ENCODE results near the gene PPP1R37. TPM values are rescaled to one million over a fixed set of nuclear protein-coding genes. Genes with fewer than 3 reads are reported as not detected.

The PPP1R37 gene
- total RNA-seq, 1 donor from 2014 or later, result 19.3 TPM

DNA sequence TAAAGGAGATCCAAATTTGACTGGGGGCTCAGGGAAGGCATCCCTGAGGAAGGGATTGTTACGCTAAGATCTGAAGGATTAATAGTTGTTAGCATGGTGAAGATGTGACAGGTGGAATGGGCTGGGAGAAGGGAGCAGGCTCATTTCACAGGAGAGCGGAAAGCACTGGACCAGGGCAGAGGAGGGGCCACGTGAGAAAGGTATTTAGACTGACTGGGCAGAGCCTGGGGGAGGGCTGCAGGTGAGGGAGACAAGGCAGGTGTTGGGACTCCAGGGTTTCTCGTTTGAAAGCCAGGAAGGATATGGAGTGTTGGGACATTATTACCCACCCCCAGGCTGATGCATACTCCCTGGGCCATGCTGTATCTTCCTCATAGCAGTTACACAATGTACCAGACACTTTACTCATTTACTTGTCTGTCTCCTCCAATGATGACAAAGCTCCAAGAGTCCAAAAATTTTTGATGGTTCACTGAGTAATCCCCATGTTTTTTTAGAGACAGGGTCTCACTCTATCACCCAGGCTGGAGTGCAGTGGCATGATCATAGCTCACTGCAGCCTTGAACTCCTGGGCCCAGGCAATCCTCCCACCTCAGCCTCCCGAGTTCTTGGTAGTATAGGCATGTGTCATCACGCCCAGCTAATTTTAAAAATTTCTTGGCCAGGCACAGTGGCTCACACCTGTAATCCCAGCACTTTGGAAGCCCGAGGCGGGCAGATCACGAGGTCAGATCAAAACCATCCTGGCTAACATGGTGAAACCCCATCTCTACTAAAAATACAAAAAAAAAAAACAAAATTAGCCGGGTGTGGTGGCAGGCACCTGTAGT is 82.8 kb downstream of the PPP1R37 start:
- no peak for ATAC-seq
- intact Hi-C loops (cut with DNase I), result no loop called here
- DNase-seq (ENCODE audit: low spot score), result no peak

DNA sequence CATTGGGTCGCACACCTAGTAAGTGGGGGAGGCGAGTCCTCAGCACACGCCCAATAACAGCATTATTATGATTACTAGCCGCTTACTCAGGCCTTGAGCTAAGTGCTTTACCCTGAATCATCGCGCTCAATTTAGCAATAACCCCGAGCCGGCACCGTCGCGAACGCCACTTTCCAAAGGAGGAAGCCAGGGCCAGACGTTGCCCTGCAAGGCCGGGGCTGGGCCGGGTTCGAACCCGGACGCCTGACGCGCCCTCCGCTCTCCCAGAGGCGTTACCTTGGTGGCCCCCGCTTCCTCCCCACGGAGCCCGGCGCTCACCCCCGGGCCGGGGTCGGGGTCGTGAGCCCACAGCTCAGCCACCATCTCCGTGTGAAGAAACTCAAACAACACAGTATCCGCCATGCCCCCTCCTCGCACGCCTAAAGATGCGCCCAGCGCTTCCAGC is 84.9 kb downstream of the PPP1R37 start, which contains the start of gene TRAPPC6A:
TRAPPC6A (minus strand) TSS at position 421 of the 445 bp plus-strand sequence; CDS start at position 402, 19 bp downstream.
- DNase-seq (ENCODE audit: low spot score), result no peak
- ATAC-seq, result no peak
- intact Hi-C loops (cut with DNase I), result no loop called here

DNA sequence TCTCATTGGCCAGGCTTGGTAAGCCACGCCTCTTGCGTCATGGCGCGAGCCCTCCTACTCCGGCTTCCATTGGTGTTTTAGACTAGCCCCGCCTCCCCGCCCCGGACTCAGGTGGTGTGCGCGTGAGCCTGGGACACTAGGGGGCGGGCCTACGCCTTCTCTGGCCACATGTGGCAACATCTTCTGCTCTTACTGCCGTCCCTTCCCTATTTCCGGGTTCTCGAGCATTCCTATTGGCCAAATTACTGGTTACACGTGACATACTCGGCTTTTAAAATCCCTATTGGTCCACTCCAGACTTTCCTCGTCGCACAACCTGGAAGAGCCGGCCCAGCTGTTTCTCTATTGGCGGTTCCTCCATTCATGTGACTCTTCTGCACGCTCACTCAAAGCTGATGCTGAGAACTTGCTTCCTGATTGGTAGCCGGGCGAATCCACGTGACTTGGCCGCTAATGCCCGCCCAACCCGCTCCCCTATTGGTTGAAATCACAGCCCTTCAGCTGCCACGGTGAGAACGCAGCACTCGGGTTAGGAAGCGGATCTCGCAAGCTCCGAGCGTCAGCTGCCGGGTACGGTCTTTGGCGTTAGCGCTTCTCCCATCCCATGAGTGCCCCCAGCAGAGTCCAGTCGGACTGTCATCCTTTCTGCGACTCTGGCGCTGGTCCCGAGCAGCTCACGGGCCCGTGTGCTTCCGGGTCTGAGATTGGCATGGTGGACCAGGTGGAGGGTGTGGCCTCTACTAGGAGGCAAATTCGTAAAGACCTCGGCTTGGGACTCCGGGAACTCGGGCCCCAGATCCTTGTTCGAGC is 85.5 kb downstream of the PPP1R37 start, which contains the start of gene BLOC1S3:
BLOC1S3 (plus strand) TSS at position 523 of the 810 bp plus-strand sequence. CDS start 513 bp downstream, outside the sequence.
- intact Hi-C loops (cut with DNase I), result no loop called here

DNA sequence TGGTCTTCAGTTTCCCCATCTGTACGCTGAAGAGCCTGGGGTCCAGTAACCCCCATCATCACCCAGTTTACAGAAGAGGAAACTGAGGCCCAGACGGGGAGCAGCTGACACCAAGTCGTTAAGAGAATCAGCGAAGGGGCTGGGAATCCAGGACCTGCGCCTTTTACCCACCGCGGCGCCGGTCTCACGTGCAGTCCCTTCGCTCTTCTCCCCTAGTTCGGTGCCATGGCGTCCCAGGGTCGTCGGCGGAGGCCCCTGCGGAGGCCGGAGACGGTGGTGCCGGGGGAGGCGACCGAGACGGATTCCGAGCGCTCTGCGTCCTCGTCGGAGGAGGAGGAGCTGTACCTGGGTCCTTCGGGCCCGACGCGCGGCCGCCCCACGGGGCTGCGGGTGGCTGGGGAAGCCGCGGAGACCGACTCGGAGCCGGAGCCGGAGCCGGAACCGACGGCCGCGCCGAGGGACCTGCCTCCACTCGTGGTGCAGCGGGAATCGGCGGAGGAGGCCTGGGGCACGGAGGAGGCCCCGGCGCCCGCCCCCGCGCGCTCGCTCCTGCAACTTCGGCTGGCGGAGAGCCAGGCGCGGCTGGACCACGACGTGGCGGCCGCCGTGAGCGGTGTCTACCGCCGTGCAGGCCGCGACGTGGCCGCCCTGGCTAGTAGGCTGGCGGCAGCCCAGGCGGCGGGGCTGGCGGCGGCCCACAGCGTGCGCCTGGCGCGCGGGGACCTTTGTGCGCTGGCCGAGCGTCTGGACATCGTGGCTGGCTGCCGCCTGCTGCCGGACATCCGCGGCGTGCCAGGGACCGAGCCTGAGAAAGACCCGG is 86.3 kb downstream of the PPP1R37 start:
- DNase-seq (ENCODE audit: low spot score) (no peak), ATAC-seq (no peak)
- intact Hi-C loops (cut with DNase I), result no loop called here

More for the DNA sequence above, 85.5 kb downstream of the PPP1R37 start, which contains the start of gene BLOC1S3:
- DNase-seq (ENCODE audit: low spot score), result peak; percentile 100
- ATAC-seq, result peak; percentile 98

- DNase-seq (ENCODE audit: low spot score) (no peak), ATAC-seq (no peak)
- intact Hi-C loops (cut with DNase I), result loop anchor here (10.0 kb wide), 1 partner anchor 155 kb away; no protein-coding TSS in a partner anchor
Observed at GRCh38 chr19:45179892-45180370, 87.0 kb downstream of the PPP1R37 start.

GRCh38 chr19:45180936-45181335 is 88.0 kb downstream of the PPP1R37 start:
- no peak for ATAC-seq
- DNase-seq (ENCODE audit: low spot score), result no peak
- intact Hi-C loops (cut with DNase I), result loop anchor here (10.0 kb wide), 1 partner anchor 154 kb away; no protein-coding TSS in a partner anchor

GRCh38 chr19:45182758-45183157 is 89.8 kb downstream of the PPP1R37 start:
- no peak for DNase-seq (ENCODE audit: low spot score)
- intact Hi-C loops (cut with DNase I), result loop anchor here (10.0 kb wide), 1 partner anchor 152 kb away; no protein-coding TSS in a partner anchor
- no peak for ATAC-seq

- intact Hi-C loops (cut with DNase I), result loop anchor here (10.0 kb wide), 1 partner anchor 151 kb away; no protein-coding TSS in a partner anchor
- DNase-seq (ENCODE audit: low spot score), result no peak
- no peak for ATAC-seq
Observed at GRCh38 chr19:45184115-45184514, 91.1 kb downstream of the PPP1R37 start.

DNA sequence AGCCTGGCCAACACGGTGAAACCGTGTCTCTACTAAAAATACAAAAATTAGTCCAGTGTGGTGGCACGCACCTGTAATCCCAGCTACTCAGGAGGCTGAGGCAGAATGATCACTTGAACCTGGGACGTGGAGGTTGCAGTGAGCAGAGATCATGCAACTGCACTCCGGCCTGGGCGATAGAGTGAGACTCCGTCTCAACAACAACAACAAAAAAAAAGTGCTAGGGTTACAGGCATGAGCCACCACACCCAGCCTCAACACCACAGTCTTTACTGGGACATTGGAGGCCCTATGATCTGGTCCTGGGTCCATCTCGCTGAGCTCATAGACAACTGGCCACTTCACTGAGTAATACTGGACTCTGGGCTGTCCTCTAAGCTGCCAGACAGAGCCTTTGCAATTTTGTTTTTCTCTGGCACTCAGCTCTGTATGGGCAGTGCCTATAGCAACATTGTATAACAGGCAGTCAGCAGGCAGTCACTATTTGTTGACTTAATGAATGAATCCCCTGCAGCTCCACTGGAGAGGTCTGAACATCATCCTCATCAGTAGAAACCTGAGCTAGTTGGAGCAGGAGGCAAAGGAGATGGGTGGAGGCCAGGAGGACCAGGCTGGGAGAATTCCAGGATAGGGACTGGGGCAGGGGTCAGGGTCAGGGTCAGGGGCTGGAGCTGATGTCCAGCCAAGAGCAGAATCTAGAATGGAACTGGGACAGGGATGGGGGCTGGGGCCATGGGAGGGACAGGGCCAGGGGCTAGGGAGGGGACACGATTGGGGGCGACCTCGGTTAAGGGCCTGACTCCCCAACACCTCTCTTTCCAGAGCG is 93.7 kb downstream of the PPP1R37 start:
- intact Hi-C loops (cut with DNase I), result loop anchor here (10.0 kb wide), 1 partner anchor 148 kb away; no protein-coding TSS in a partner anchor
- DNase-seq (ENCODE audit: low spot score) (no peak), ATAC-seq (no peak)

GRCh38 chr19:45187421-45188100 is 94.6 kb downstream of the PPP1R37 start:
- DNase-seq (ENCODE audit: low spot score), result no peak
- intact Hi-C loops (cut with DNase I), result loop anchor here (10.0 kb wide), 1 partner anchor 147 kb away; no protein-coding TSS in a partner anchor
- no peak for ATAC-seq

- intact Hi-C loops (cut with DNase I), result loop anchor here (10.0 kb wide), 1 partner anchor 145 kb away; no protein-coding TSS in a partner anchor
- DNase-seq (ENCODE audit: low spot score), result no peak
- ATAC-seq, result no peak
Observed at GRCh38 chr19:45189971-45190370, 97.0 kb downstream of the PPP1R37 start.

DNA sequence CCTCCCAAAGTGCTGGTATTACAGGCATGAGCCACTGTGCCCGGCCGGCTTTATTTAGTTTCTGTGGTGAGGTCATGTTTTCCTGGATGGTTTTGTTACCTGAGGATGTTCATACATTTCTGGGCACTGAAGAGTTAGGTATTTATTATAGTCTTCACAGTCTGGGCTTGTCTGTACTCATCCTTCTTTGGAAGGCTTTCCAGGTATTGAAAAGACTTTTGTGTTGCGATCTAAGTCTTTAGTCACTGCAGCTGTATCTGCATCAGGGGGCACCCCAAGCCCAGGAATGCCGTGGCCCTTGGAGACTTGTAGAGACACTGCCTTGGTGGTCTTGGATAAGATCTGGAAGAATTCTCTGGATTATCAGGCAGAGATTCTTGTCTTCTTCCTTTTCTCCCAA is 98.4 kb downstream of the PPP1R37 start:
- intact Hi-C loops (cut with DNase I), result no loop called here
- no peak for ATAC-seq

GRCh38 chr19:45195764-45196163 is 102.8 kb downstream of the PPP1R37 start:
- no peak for ATAC-seq
- intact Hi-C loops (cut with DNase I), result no loop called here
- DNase-seq (ENCODE audit: low spot score), result no peak

More for the DNA sequence above, 98.4 kb downstream of the PPP1R37 start:
- no peak for DNase-seq (ENCODE audit: low spot score)
